Measurements from ENCODE around the gene CNTFR.

DNA sequence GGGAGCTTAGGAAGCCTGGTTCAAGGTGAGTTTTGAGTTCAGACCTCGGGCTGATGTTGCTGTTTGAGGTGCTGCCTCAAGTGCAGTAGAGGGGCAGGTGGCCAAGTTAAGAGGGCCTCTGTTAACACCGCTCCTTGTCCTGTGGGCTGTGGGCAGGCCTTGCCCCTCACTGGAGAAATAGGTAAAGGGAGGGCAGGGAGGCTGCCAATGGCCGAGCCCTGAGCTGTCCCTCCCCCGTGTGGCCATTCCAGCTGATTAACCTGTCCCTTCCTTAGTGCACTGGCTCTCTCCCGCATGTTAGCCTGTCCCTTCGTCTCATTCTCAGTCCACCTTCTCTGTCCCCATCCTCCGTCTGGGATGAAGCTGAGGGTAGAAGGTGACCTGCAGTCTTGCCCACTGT is 21.4 kb downstream of the CNTFR start:
- TF ChIP-seq POLR2AphosphoS5 (IDR thresholded peaks at IDR 0.05; ENCODE audit: low read depth) (no peak), EZH2 (IDR thresholded peaks at IDR 0.05; ENCODE audit: low read depth, unreplicated experiment) (no peak), CTCF (conservative IDR thresholded peaks at IDR 0.05; ENCODE audit: low read depth in 2 of 2) (no peak), EZH2phosphoT487 (IDR thresholded peaks at IDR 0.05; ENCODE audit: unreplicated experiment) (no peak), STAT1 (IDR thresholded peaks at IDR 0.05; ENCODE audit: unreplicated experiment) (no peak)

All from GM23338 (cell line).